NCI-H1105 (cell line): ENCODE data around the gene RAC2.
"Not testable (repeated sequence)": the region's sequence is repeated elsewhere in the genome, so short reads cannot be mapped to it uniquely, and the experiment has no call there.

Experiments used
- DNase-seq: peaks from one replicate; lab custom pipeline; 2025; lab: John Stamatoyannopoulos, UW

RAC2 gene

GRCh38 chr22:37206118-37206840, 37.8 kb downstream of the RAC2 start:
- DNase-seq, result no peak

- no peak for DNase-seq
Observed at GRCh38 chr22:37205046-37205445, 39.0 kb downstream of the RAC2 start.

GRCh38 chr22:37204045-37204655, 39.9 kb downstream of the RAC2 start:
- no peak for DNase-seq

DNA sequence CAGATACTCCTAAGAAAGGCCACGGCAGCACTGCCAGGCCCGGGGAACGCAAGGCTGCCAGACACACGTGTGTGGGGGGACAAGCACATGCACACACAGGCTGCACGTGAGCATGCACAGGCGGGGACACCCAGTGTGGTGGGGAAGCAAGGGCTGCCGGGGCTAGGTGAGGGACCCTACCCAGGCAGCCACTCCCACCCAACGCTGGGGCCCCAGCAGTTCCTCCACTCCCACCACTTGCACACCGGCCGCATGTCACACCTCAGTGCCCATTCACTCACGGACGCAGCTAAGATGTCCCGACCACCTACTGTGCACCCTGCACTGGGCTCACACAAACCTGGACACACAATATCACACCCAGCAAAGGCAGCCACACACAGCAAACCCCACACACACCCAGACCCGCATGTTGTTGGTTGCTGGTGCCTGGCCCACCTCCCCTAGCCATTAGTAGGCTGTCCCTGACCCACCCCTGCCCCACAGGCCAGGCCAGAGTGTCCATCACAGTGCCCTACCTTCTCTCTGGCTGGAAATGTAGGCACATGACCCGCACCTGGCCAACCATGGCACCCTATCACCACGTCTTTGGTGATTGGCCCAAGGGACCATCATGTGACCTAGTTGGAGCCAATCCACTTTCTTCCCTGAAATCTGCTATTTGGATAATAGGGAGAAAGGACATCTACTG, 40.6 kb downstream of the RAC2 start:
- no peak for DNase-seq

DNA sequence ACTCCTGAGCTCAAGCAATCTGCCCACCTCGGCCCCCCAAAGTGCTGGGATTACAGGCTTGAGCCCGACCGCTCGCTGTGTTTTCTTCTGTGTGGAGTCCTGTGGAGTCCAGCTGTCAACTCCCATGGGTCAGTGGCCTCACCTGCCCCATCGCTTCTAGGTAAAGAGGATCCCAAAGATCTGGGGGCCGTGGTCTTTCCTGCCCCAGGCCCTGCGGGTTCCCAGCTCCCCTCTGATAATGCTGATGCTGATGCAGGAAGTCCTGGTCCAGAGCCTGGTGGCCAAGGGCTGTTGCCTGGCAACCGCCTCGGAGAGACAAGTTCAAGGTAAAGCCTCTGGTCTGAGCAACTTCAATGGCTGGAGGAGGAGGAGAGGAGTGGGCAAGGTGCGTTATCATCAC, 41.4 kb downstream of the RAC2 start:
- no peak for DNase-seq

GRCh38 chr22:37202001-37202555, 42.0 kb downstream of the RAC2 start:
- no peak for DNase-seq

GRCh38 chr22:37201443-37201820, 42.6 kb downstream of the RAC2 start:
- DNase-seq, result not testable (repeated sequence)

- DNase-seq, result peak; percentile 36
Observed at GRCh38 chr22:37199760-37200108, 44.3 kb downstream of the RAC2 start.

DNA sequence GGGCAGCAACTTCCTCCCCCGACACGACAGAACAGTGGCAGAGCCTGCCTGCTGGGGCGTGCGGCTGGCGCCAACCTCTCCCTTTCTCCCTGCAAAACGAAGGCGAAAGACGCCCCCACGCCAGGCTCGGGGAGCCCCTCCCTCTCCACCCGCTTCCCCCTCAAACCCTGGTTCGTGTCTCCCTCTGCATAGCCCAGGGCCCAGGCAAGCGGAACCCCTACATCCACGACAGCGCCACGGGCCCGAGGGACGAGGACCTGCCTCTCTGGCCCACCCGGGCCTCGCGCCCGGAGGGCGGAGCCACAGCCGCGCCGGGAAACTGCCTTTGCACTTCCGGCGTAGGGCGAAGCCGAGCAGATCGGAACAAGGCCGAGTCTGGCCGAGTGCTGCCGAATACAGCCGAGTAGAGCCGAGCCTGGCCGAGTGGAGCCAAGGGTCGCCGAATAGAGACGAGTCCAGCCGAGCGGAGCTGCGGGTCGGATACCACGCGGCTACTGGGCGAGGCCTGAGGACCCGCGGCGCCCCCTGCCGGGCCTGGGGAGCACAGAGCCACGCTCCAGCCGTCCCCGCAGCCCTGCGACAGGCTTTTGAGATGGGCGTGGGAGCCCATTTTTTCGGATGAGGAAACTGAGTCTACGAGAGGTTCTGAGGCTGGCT, 44.8 kb downstream of the RAC2 start:
- peak; percentile 96 for DNase-seq

DNA sequence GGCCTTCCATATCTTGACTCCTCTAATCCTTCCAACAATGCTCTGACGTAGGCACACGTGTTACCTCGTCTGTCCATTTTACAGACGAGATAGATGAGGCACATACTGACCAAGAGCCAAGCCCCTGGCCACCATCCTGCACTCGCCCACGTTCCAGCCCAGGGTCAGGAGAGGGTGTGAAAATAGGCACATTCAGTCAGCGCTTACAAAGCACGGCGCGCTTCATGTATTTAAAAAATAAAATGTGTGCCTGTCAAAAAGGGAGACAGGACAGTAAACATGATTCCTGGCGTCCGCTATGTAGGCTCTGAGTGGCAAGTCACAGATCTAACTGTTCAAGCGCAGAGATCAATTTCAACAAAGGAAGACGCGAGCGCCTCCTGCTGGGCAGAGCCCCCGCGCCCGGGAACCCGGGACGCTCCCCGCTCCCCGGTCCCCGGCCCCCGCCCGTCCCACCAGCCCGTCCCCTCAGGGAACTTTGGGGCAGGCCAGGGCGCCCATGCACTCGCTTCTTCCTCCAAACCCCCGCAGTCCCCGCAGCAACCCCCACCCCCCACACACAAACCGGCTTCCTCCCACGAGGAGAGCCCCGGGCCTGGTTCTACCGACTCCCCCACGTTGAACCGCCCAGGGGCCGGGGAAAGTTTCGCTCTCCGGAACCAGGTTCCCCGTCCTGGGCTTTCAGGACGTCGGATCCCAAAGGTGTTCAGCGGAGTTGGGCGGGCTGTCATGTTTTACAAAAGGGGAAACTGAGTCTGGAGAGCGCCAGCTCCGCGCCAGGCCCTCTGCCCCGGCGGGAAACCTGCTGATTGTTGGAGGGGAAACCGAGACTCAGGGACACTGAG, 45.6 kb downstream of the RAC2 start:
- DNase-seq, result peak; percentile 56

- no peak for DNase-seq
Observed at GRCh38 chr22:37197451-37198257, 46.4 kb downstream of the RAC2 start.

DNA sequence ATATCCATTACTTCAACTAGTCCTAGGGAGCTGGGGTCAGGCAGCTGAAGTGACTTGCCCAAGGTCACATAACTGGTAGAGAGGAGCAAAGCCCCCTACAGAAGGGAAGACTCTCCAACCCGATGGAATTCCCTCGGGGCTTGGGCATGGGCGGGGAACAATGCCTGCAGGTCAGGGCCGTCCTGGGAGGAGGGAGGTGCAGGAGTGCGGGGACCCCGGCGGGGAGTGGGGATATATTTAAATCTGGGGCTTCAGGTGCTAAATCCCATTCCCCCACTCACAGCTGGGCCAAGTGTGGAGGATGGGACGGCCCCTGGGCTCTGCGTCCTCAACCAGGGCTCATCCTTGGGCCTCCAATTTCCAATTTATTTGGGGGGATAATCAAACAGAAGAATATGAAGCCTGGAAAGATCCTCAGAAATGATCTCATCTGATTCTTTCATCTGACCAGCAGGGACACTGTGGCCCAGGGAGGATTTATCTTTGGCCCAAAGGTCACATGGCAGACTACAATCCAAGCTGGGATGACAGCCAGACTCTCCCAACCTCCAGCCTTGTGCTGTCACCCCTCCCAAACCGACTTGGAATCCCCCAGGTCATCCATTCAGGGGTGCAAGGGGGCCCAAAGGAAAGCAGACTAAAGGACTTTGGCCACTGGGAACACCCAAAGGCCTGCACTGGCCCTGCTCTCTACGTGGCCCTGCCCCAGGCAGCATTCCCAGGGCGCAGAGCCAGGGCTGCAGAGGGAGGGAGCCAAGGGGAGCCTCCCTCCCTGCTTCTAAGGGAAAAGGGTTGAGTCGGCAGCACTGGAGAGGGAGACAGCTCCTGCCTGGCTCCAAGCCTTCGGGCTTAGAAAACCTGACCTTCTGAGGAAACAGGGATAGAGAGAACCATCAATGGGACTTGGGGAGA, 47.3 kb downstream of the RAC2 start:
- DNase-seq, result no peak

GRCh38 chr22:37195921-37196320, 48.1 kb downstream of the RAC2 start:
- DNase-seq, result no peak

GRCh38 chr22:37194750-37195149, 49.3 kb downstream of the RAC2 start:
- no peak for DNase-seq

- no peak for DNase-seq
Observed at GRCh38 chr22:37193629-37194191, 50.4 kb downstream of the RAC2 start.

DNA sequence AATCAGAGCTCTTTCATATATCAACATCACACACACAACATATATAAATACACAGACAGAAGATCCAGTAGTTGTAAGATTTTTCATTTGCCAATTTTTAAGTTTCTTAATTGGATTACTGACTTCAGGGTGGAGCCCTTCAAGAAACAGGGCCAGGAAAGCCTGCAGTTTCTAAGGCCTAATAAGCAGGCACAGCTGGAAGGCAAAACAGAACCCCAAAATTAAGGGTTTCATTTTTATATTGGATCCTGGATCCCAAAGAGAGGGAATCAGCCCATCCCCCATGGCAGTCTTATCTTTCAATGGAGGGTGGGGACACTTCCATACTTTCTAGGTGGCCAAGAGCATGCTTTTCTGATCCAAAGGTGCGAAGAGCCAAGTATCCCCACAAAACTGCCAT, 51.3 kb downstream of the RAC2 start:
- DNase-seq, result no peak

DNA sequence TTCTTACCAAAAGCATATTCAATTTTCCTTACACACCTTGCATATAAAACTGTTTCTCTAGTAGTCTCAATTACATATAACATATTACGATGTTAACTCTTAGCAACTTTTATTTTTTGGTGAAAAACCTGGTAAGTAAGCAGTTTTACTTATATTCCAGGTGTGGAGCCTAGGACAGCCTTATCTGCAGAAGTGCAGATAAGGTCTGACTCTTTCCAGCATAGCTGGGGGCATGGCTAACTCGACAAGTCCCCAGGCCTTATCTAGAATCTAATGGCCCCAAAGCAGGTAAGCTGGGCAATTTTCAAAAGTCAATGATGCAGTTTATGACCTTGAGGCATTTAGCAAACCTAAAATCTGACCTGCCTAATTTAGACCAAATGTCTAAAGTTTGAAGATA, 51.9 kb downstream of the RAC2 start:
- DNase-seq, result no peak

DNA sequence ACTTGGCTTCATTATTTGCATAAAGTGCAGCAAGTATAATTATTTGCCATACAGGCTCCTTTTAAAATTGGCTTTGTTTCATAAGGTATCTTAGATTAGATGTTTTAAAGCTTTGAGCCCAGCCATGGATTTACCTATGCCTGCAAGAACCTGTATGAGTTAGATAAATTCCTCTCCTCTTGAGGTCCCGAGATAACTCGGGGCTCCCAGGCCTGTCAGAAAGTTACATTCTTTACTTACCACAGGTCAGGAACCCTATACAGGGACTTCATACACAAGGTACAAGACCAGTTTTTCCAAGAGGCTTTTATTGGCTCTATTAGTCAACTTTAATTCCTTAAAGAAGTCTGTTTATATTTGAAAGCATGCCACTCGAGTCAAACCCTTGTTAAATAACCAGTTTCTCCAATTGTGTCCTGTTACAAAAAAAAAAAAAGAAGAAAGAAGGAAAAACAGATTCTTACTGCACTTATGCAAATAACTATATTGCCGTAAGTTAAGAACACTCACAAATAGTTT, 53.7 kb downstream of the RAC2 start:
- no peak for DNase-seq

GRCh38 chr22:37188901-37189466, 55.1 kb downstream of the RAC2 start:
- DNase-seq, result no peak
